ENCODE results near the gene NMB.
A peak's percentile ranks its signal among the peaks of the same experiment; 100 is the strongest.
"Not testable (repeated sequence)": the region's sequence is repeated elsewhere in the genome, so short reads cannot be mapped to it uniquely, and the experiment has no call there.

NMB gene

DNA sequence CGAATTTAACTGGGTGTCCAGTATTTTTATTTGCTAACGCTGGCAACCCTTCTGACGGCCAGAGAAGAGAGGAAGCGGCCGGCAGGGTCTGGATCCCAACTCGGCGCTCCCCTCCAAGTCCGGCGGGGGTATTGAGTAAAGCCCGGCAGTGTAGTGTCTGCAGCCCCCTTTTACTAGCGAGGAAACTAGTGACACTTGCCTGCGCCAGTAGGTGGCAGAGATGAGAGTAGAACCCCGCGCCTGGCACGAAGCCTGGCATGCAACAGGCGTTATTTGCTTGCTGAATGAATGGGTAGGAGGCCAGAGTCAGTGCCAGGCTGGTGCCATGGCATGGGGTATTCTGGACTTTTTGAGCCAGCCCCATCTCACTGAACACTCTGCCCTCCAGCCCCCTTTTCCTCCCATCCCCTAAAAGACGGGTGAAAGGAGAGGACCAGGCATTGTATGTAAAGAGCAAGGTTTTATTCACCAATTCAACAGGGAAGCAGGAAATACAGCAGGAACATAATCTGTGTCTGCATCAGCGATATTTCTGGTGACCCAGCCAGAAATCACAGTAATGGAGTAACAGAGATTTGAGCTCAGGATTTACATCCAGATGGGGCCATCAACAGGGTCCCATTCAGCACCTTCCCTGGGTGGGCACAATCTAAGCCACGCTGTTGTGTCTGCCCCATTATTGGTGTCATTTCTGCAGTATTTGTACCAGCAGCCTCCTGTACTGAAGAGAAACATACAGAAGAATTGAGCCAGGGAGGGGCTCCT is 3.1 kb downstream of the NMB start:
- peak; percentile 52 for DNase-seq

DNA sequence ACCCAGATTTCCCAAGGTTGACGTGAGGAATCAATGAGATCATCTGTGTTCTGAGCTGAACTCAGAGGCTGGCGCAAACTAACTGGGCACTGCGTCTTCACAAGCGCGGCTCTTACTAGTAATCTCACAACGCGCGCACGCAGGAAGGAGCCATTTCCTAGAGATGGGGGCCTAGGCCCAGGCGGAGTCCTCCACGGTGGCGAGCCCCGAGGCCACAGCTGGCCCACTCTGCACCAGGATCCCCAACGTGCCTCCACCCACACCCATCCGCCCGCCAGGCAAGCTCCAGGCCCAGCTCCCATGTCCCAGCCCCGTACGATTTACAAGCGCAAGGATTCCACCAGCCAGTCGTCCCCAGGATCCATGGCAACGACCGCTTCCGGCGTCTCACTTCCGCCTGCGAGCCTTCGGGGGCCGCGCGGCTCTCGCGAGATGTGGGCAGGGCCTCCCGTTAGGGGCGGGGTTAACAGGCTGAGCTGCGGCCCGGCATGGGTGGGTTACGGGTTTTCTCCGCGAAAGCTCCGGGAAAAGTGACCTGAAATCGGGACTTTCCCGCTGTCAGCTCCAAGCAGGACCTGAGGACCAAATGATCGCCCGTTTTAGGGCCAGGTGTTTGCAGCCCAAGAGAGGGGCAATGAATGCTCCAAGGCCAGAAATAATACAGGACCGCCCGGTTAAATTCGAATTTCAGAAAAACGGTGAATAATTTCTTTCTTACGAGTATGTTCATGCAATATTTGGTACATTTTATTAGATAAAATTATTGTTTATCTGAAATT is 3.9 kb downstream of the NMB start, which contains the start of gene WDR73:
Gene WDR73, minus strand, starts transcription at position 374 of the 779 bp plus-strand sequence. Its CDS starts 9 bp downstream, at position 365.
- peak; percentile 77 for DNase-seq

DNA sequence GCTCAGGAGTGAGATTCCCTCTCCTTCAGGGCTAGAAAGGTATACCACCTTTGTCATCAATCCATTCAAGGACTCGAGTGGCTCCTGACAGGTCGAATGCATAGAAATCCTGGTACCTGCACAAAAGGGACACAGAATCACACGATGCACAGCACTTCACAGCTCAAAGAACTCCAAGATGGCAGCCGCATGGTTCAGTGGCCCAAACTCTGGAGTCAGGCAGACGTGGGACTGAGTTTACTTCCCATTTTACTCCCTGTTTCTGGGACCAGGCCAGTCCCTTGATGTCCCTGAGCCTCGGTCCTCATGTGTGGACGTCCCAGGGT is 4.5 kb downstream of the NMB start:
- no peak for DNase-seq

DNA sequence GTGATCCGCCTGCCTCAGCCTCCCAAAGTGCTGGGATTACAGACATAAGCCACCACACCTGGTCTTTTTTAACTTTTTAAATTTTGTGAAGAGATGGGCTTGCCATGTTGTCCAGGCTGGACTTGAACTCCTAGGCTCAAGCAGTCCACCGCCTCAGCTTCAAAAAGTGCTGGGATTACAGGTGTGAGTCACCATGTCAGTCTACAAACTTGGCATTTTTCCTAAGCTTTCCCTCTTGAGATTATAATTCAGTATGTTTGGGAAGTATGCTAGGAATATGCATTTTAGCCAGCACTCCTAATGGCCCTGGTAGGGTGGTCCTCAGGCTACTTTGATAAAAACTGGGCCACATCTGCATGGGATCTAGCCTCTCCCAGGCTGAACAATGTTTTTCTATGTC is 8.3 kb downstream of the NMB start:
- no peak for DNase-seq

DNA sequence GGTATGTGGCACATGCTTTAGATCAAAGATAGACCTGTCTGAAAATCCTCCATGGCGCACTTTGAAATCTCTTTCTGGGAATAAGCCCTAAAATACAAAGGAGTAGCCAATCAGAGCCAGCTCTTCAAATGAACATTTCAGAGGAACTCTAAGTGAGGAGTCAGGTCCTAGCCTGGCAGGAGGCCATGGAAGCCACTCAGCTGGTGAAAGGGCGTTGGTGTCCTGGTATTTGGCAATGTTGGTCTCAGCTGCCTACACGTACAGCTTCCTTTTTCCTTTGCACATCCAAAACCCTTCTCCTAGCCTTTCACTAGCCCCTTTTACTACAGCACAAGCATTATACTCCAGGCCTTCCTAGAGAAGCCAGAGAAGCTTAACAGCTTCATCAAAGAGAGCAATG is 9.5 kb downstream of the NMB start:
- DNase-seq, result no peak

DNA sequence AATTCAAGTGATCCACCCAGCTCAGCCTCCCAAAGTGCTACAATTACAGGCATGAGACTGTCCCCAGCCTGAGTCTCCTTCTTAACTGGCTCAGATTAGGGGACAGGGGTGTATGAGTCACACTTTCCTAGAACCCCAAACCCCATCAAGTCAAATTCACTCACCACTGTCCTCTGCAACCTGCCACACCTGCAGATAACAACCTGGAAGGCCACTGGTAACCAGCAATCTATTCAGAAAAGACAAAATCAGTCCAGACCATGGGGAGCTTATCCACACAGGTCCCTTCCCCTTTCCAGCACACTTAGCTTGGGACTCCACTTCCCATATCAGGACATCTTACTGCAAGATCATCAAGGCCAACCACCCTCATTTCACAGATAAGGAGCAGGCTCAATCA is 10.3 kb downstream of the NMB start:
- DNase-seq, result no peak

DNA sequence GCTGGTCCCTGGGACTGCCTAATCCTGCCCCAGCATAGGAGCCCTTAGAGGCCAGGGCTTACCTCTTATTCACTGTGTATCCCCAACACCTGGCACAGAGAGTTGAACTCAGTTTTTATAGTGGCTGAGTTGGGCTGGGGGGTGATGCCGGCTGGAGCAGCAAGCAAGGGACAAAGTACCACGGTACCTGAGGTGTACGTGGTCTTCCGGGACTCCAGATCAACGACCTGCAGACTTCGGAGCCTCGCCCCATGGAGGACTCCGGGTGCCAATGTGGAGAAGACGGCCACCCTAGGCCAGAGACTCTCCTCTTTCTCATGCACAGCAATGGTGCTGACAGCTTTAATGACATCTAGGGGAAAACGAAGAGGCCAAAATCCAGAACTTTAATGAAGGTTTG is 12.0 kb downstream of the NMB start:
- no peak for DNase-seq

DNA sequence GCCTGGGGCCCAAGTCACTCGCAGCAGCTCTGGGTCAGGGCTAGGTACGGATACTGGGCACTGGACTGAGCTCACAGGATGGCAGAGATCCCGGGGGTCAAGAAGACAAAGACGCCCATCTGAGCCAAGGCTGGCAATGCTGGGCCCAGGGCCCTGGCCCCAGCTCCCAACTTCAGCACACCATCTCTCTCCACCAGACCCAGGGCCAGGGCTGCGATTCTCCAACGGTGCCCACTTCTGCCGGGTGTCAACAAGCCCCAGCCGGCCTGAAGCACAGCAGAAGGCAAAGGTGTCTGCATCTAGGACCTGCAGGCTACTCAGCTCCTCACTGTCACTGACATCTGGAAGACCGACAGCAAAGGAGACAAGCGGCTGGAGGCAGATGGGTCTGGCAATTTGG is 12.5 kb downstream of the NMB start:
- DNase-seq, result no peak

DNA sequence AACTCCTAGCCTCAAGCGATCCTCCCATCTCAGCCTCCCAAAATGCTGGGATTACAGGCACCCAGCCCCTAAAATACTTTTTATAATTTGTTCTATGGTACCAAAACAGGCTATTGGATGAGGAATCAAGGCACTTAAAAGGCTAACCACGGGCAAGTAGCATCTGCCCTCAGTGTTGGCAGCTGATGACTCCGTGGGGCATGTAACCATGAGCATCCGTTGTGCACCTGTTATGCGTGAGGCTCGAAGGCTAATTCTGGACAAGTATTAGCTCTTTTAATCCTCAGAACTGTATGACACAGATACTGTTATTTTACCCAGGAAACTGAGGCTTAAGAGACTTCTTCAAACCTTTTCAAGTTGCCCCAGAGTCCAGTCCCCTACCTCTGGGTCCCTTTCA is 14.2 kb downstream of the NMB start:
- no peak for DNase-seq

DNA sequence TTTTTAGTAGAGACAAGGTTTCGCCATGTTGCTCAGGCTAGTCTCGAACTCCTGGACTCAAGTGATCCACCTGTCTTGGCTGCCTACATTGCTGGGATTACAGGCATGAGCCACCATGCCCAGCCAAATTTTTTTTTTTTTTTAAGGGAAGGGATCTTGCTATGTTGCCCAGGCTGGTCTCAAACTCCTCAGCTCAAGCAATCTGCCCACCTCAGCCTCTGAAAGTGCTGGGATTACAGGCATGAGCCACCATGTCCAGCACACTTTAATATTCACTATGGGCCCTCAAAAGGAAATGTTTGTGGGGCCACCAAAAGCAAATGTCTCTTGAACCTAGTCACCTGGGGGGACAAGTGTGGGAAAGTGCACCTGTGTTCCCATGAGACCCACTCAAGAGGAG is 15.4 kb downstream of the NMB start:
- not testable (repeated sequence) for DNase-seq

DNA sequence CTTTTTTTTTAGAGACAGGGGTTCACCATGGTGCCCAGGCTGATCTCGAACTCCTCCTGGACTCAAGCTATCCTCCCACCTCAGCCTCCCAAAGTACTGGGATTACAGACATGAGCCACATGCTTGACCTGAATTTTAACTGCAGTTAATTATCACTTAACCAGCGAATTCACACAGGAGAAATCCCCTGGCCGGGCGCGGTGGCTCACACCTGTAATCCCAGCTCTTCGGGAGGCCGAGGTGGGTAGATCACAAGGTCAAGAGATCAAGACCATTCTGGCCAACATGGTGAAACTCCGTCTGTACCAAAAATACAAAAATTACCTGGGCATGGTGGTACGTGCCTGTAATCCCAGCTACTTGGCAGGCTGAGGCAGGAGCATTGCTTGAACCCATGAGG is 16.1 kb downstream of the NMB start:
- not testable (repeated sequence) for DNase-seq

DNA sequence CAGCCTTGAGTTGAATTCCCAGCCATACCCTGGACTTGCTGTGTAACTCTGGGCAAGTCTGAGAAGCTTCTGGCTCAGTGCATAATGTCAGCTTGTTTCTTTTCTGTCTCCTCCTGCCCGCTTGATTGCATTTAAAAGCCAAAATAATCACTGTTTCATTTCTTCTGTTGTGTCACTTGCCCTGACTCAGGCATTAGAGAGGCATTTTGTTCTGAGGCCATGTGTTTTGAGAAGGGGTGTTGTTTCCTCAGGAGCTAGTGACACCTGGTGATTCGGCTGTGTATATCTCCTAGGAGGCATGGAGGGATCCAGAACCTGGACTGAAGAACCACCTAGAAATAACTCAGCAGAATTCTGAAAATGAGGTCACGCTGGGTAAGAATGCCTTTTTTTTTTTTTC is 19.9 kb downstream of the NMB start:
- DNase-seq, result no peak

DNA sequence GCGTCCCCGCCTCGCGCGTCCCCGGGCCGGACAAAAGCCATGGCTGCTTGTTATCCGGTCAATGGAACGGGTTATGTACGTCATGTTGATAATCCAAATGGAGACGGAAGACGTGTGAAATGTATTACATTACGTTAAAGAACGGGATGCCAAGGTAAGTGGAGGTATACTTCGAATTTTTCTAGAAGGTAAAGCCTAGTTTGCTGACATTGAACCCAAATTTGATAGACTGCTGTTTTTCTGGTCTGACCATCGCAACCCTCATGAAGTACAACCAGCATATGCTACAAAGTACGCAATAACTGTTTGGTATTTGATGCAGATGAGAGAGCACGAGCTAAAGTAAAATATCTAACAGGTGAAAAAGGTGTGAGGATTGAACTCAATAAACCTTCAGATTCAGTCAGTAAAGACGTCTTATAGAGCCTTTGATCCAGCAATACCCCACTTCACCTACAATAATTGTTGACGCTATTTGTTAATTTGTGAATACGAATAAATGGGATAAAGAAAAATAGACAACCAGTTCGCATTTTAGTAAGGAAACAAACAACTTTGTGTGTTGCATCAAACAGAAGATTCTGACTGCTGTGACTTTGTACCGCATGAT is 23.7 kb downstream of the NMB start:
- DNase-seq, result no peak

DNA sequence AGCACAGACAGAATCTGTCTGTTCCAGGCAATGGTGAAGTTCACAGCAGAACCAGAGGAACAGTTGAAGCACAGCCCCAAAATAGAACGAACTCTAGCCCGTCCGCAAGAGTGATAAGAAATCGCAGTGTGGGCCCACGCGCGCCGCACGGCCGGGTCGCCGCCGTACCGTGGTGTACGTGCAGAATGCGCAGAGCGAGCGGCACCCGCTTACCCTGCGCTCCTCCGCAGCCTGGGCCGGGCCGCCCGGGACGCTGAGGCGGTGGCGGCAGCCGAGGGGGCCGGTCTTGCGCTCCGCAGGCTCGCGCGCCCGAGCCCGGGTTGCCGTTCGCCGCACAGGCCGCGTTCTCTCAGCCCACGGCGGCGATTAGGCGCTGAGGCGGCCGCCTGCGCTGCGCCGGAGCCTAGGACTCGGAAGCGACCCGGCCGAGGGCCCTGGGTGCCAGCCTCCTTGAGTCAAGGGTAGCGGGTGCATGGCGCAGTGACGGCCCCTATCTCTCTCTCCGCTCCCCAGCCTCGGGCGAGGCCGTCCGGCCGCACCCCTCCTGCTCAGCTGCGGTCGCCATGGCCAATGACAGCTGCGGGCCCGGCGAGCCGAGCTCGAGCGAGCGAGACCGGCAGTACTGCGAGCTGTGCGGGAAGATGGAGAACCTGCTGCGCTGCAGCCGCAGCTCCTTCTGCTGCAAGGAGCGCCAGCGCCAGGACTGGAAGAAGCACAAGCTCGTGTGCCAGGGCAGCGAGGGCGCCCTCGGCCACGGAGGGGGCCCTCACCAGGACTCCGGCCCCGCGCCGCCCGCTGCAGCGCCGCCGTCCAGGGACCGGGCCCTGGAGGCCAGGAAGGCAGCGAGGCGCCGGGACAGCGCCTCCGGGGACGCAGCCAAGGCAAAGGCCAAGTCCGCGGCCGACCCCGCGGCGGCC is 24.4 kb downstream of the NMB start:
- peak; percentile 12 for DNase-seq

DNA sequence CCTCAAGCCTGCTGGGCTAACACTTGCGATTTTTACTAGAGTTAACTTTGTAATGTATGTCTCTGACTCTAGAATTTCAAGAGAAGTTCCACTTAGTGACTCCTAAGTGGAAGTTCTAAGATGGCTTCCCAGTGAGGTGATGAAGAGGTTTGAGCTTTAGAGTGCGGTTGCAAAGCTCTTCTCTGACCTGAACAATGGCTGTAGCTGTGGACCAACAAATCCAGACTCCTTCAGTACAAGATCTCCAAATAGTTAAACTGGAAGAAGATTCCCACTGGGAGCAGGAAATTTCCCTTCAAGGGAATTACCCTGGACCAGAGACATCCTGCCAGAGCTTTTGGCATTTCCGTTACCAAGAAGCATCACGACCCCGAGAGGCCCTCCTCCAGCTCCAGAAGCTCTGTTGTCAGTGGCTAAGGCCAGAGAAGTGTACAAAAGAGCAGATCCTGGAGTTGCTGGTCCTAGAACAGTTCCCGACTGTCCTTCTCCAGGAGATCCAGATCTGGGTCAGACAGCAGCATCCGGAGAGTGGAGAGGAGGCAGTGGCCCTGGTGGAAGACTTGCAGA is 26.2 kb downstream of the NMB start:
- DNase-seq, result no peak

DNA sequence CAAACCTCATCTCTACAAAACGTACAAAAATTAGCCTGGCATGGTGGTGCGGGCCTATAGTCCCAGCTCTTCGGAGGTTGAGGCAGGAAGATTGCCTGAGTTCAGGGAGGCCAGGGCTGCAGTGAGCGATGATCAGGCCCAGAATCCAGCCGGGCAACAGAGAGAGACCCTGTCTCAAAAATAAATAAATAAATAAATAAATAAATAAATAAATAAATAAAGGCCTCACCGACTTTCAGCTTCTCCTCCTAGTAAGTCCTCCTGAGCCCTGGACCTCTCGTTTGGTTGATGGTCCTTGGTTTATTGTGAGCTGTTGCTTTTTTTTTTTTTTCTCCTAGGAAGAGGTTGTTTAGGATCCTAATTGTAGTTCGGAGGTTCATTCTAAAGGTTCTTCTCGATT is 29.0 kb downstream of the NMB start:
- DNase-seq, result no peak

DNA sequence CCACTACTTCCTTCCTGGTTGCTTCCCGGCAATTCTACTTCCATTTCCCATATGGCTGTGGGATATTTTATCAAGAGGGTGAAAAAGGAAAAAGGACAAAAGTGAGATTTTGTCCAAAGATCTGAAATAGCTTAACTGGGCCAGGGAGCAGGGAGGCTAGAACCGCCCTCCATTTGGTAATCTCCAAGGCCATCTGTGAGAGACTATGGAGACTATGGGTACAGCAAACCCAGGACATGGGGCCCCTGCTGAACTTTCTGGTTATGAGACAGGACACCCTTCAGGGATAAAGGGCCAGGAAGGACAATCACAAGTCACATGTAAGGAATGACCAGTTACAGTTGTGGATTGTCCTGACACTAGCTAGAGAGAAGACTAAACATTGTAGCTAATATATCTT is 32.9 kb downstream of the NMB start:
- no peak for DNase-seq

DNA sequence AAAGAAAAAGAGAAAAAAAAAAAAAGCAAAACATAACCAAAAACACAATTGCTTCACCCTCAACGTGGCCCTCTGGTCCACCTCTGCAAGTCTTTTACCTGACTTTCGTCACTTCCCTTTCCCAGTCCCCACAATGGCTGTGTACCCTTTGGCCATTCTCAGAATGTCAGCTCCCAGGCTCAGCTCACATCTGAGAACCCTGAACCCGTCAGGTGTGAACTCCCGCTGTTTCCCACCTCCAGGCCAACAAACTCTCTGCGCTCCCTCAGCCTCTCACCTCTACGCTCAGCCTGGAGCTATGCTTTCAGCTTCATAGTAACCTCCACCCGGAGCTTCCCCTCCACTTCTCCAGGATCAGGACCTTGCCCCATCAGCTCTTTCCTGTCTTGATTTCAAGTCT is 33.6 kb downstream of the NMB start:
- no peak for DNase-seq

DNA sequence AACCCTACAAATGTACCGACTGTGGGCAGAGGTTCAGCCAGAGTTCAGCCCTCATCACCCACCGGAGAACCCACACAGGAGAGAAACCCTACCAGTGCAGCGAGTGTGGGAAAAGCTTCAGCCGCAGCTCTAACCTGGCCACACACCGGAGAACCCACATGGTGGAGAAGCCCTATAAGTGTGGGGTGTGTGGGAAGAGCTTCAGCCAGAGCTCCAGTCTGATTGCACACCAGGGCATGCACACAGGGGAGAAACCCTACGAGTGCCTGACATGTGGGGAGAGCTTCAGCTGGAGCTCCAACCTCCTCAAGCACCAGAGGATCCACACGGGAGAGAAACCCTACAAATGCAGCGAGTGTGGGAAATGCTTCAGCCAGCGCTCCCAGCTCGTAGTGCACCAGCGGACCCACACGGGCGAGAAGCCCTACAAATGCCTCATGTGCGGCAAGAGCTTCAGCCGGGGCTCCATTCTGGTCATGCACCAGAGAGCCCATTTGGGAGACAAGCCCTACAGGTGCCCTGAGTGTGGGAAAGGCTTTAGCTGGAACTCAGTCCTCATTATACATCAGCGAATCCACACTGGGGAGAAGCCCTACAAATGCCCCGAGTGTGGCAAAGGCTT is 36.5 kb downstream of the NMB start:
- no peak for DNase-seq

DNA sequence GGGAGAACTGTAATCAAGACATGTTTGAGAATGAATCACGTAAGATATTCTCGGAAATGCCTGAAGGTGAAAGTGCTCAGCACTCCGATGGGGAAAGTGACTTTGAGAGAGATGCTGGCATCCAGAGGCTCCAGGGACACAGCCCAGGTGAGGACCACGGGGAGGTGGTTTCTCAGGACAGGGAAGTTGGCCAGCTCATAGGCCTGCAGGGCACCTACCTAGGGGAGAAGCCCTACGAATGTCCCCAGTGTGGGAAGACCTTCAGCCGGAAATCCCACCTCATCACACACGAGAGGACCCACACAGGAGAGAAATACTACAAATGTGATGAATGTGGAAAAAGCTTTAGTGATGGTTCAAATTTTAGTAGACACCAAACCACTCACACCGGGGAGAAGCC is 37.4 kb downstream of the NMB start:
- no peak for DNase-seq

DNA sequence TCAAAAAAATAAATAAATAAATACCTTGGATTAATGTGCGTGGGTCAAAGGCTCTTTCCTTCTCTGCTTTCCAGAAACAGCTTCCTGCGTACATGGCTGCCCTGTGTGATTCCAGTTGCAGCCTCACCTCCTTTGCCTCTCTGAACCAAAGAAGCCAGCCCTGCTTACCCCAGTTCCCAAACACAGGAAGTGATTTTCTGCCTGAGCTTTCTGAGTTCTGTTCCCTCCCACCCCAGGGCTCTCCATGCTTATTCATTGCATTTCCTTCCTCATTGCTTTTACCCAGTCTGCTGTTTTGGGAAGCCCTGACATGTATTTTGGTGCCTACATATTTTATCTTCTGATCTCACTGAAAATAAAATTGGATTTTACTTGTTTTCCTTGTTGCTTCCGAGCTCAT is 41.8 kb downstream of the NMB start:
- DNase-seq, result no peak

DNA sequence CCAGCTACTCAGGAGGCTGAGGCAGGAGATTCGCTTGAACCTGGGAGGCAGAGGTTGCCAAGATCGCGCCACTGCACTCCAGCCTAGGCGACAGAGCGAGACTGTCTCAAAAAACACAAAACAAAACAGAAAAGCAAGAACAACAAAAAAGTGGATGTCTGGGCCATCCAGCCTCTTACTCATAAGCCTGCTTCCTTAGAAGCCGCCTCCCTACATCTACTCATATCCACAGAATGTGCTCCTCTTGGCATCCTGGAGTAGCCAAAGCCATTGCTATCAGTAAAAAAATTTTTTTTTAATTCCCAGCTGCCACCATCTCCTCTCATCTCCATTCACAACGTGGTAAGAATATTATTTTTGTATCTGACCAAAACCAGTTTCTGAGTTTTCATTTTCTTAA is 46.4 kb downstream of the NMB start:
- no peak for DNase-seq

Measured in NCI-H2227 treated with DMSO at 0.1 percent for 48 hours (cell line).